Activated T-helper 2 cell treated with anti-CD3 and anti-CD28 coated beads, Interferon-gamma antibody, Interleukin-2, Interleukin-4, amounts not matched to agents 10 μg/mL and 5 μg/mL and 100 μg/mL, durations not matched to agents 14 hours and 24 hours and 36 hours (primary cell): ENCODE measurements around the gene CYP2A7. TPM values are rescaled to one million over a fixed set of nuclear protein-coding genes. Genes with fewer than 3 reads are reported as not detected.
"Not testable (repeated sequence)": the region's sequence is repeated elsewhere in the genome, so short reads cannot be mapped to it uniquely, and the experiment has no call there.

Experiments used
- DNase-seq: peaks from one replicate; pipeline ENCODE4 v3.0.0; 2021; ENCODE audit warnings: low spot score
- H3K27ac Mint-ChIP-seq: one replicate; pipeline ENCODE4 v1.8.0; 2021; ENCODE audit warnings: mixed read lengths
- H3K27me3 Mint-ChIP-seq: one replicate; pipeline ENCODE4 v1.8.0; 2021; ENCODE audit warnings: low read depth, mixed read lengths
- H3K36me3 Mint-ChIP-seq: one replicate; pipeline ENCODE4 v1.8.0; 2021; ENCODE audit warnings: low read depth, mixed read lengths
- H3K4me1 Mint-ChIP-seq: one replicate; pipeline ENCODE4 v1.8.0; 2021; ENCODE audit warnings: low read depth, mixed read lengths
- H3K4me3 Mint-ChIP-seq: one replicate; pipeline ENCODE4 v1.8.0; 2021; ENCODE audit warnings: low read depth, mild to moderate bottlenecking, moderate library complexity, mixed read lengths
- H3K9me3 Mint-ChIP-seq: one replicate; pipeline ENCODE4 v1.8.0; 2021; ENCODE audit warnings: mixed read lengths
- intact Hi-C: fragments of 100-400 bp; cut with micrococcal nuclease; formaldehyde crosslinking; loops from one replicate; pipeline ENCODE4 v1.15.1; 2023
- total RNA-seq: library from RNA; stranded (reverse); gene quantifications from 2 replicates; pipeline ENCODE4 v1.2.3, GENCODE V29; 2022

CYP2A7 gene
- total RNA-seq, 1 donor from 2014 or later: not detected

DNA sequence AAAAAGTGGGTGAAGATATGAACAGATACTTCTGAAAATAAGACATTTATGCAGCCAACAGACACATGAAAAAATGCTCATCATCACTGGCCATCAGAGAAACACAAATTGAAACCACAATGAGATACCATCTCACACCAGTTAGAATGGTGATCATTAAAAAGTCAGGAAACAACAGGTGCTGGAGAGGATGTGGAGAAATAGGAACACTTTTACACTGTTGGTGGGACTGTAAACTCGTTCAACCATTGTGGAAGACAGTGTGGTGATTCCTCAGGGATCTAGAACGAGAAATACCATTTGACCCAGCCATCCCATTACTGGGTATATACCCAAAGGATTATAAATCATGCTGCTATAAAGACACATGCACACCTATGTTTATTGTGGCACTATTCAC, 36.3 kb upstream of the CYP2A7 start:
- H3K4me1 Mint-ChIP-seq, H3K27ac Mint-ChIP-seq, intact Hi-C loops, H3K4me3 Mint-ChIP-seq, DNase-seq, H3K36me3 Mint-ChIP-seq: not testable (repeated sequence)
- H3K27me3 Mint-ChIP-seq: peaks cover 15% of the 10 kb centered on the region
- H3K9me3 Mint-ChIP-seq: peaks cover 20% of the 10 kb centered on the region

DNA sequence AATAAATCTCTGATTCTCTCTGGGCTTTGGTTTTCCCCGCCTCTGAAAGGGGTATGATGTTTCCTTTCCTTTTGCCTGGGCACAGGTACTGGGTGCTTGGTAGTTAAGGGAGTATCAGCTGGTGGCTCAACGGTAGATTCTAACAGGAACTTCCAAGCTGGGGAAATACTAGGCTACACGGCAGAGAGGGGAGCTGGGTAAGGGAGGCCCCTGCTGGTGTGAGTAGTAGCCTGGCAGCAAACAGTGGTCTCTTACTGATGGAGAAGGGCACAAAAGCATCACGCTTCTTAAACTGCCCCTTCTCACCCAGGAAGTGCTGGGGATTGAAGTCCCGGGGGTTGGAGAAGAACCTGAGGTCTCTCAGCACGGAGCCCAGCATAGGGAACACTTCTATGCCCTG, 26.9 kb upstream of the CYP2A7 start:
- H3K27me3 Mint-ChIP-seq: peaks cover 19% of the 10 kb centered on the region
- no peak overlapping the region for H3K4me3 Mint-ChIP-seq
- H3K36me3 Mint-ChIP-seq: no peaks in the 10 kb centered on the region
- peaks cover 3% of the 10 kb centered on the region for H3K9me3 Mint-ChIP-seq
- no peak overlapping the region for H3K27ac Mint-ChIP-seq
- intact Hi-C loops: no loop called here
- DNase-seq: no peak
- H3K4me1 Mint-ChIP-seq: peaks cover 4% of the 10 kb centered on the region

GRCh38 chr19:40907968-40908735, 26.1 kb upstream of the CYP2A7 start:
- H3K4me1 Mint-ChIP-seq: peaks cover 4% of the 10 kb centered on the region
- H3K36me3 Mint-ChIP-seq: no peaks in the 10 kb centered on the region
- intact Hi-C loops: no loop called here
- no peaks in the 10 kb centered on the region for H3K9me3 Mint-ChIP-seq
- no peak for DNase-seq
- H3K27ac Mint-ChIP-seq: no peak overlapping the region
- no peak overlapping the region for H3K4me3 Mint-ChIP-seq
- H3K27me3 Mint-ChIP-seq: peaks cover 16% of the 10 kb centered on the region

DNA sequence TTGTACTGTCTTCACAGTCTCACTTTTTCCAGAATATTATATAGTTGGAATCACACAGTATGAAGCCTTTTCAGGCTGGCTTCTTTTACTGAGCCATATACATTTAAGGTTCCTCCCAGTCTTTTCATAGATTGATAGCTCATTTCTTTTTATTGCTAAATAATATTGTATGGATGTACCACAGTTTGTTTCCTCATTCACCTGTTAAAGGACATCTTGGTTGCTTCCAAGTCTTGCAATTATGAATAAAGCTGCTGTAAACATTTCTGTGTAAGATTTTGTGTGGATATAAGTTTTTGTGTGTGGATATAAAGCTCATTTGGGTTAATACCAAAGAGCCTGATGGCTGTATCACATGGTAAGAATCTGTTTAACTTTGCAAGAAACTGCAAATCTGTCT, 24.5 kb upstream of the CYP2A7 start:
- no peak for DNase-seq
- H3K27me3 Mint-ChIP-seq: peaks cover 16% of the 10 kb centered on the region
- H3K27ac Mint-ChIP-seq: no peak overlapping the region
- no peaks in the 10 kb centered on the region for H3K9me3 Mint-ChIP-seq
- no peaks in the 10 kb centered on the region for H3K36me3 Mint-ChIP-seq
- peaks cover 4% of the 10 kb centered on the region for H3K4me1 Mint-ChIP-seq
- intact Hi-C loops: no loop called here
- H3K4me3 Mint-ChIP-seq: no peak overlapping the region

- H3K27ac Mint-ChIP-seq, H3K36me3 Mint-ChIP-seq, H3K9me3 Mint-ChIP-seq, intact Hi-C loops, DNase-seq, H3K4me3 Mint-ChIP-seq: not testable (repeated sequence)
- Mint-ChIP-seq H3K4me1 (peaks cover 14% of the 10 kb centered on the region), H3K27me3 (peaks cover 14% of the 10 kb centered on the region)
These were observed 22.7 kb upstream of the CYP2A7 start for GRCh38 chr19:40904673-40905156.

GRCh38 chr19:40901975-40902750, 20.1 kb upstream of the CYP2A7 start:
- H3K4me1 Mint-ChIP-seq: peaks cover 16% of the 10 kb centered on the region
- H3K4me3 Mint-ChIP-seq, H3K9me3 Mint-ChIP-seq, H3K27me3 Mint-ChIP-seq, H3K27ac Mint-ChIP-seq, H3K36me3 Mint-ChIP-seq, DNase-seq, intact Hi-C loops: not testable (repeated sequence)

GRCh38 chr19:40900521-40900920, 18.5 kb upstream of the CYP2A7 start:
- H3K27ac Mint-ChIP-seq, intact Hi-C loops: not testable (repeated sequence)

GRCh38 chr19:40899964-40900363, 17.9 kb upstream of the CYP2A7 start:
- peaks cover 16% of the 10 kb centered on the region for H3K4me1 Mint-ChIP-seq
- H3K27me3 Mint-ChIP-seq, H3K4me3 Mint-ChIP-seq, H3K27ac Mint-ChIP-seq, intact Hi-C loops, H3K9me3 Mint-ChIP-seq, H3K36me3 Mint-ChIP-seq: not testable (repeated sequence)
- DNase-seq: peak; percentile 12

More at GRCh38 chr19:40900521-40900920, 18.5 kb upstream of the CYP2A7 start:
- not testable (repeated sequence) for H3K27me3 Mint-ChIP-seq, DNase-seq, H3K9me3 Mint-ChIP-seq, H3K4me3 Mint-ChIP-seq, H3K36me3 Mint-ChIP-seq
- H3K4me1 Mint-ChIP-seq: peaks cover 16% of the 10 kb centered on the region

- DNase-seq, intact Hi-C loops, H3K9me3 Mint-ChIP-seq, H3K27ac Mint-ChIP-seq, H3K27me3 Mint-ChIP-seq, H3K4me3 Mint-ChIP-seq, H3K36me3 Mint-ChIP-seq: not testable (repeated sequence)
- peaks cover 16% of the 10 kb centered on the region for H3K4me1 Mint-ChIP-seq
These were observed 15.1 kb upstream of the CYP2A7 start for GRCh38 chr19:40896843-40897789.

GRCh38 chr19:40896418-40896796, 14.4 kb upstream of the CYP2A7 start:
- no peaks in the 10 kb centered on the region for H3K9me3 Mint-ChIP-seq
- no peaks in the 10 kb centered on the region for H3K36me3 Mint-ChIP-seq
- H3K4me1 Mint-ChIP-seq: peaks cover 16% of the 10 kb centered on the region
- DNase-seq: no peak
- H3K4me3 Mint-ChIP-seq: no peak overlapping the region
- H3K27me3 Mint-ChIP-seq: no peaks in the 10 kb centered on the region
- intact Hi-C loops: no loop called here
- no peak overlapping the region for H3K27ac Mint-ChIP-seq

- H3K36me3 Mint-ChIP-seq: no peaks in the 10 kb centered on the region
- no peak overlapping the region for H3K4me3 Mint-ChIP-seq
- peaks cover 5% of the 10 kb centered on the region for H3K4me1 Mint-ChIP-seq
- no peak overlapping the region for H3K27ac Mint-ChIP-seq
- intact Hi-C loops: no loop called here
- no peak for DNase-seq
- no peaks in the 10 kb centered on the region for H3K9me3 Mint-ChIP-seq
- peaks cover 10% of the 10 kb centered on the region for H3K27me3 Mint-ChIP-seq
These were observed 11.1 kb upstream of the CYP2A7 start for GRCh38 chr19:40893112-40893511.

DNA sequence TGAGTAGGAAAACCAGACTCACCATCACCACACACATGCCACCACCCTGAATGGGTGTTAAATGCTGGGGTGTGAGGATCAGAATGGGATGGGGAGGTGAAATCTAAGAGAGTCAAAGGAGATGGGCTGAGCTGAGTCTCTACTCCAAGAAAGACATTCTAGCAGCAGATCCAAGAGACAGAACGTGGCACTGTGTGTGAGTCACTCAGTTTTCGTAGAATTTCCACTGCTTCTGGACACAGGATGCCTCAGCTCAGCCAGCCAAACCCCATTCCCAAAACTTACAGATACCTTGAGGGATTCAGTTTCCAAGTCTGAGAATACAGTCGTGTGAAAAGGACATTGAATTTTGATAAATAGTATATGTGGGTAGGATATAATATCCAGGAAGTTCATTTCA, 7.3 kb upstream of the CYP2A7 start:
- H3K36me3 Mint-ChIP-seq: no peaks in the 10 kb centered on the region
- no peak overlapping the region for H3K4me3 Mint-ChIP-seq
- H3K27ac Mint-ChIP-seq: no peak overlapping the region
- intact Hi-C loops: no loop called here
- peaks cover 15% of the 10 kb centered on the region for H3K27me3 Mint-ChIP-seq
- no peaks in the 10 kb centered on the region for H3K4me1 Mint-ChIP-seq
- no peak for DNase-seq
- no peaks in the 10 kb centered on the region for H3K9me3 Mint-ChIP-seq
